Activated naive CD4-positive, alpha-beta T cell treated with anti-CD3 and anti-CD28 coated beads for 36 hours (primary cell): ENCODE results near the gene ZNF598. TPM values are rescaled to one million over a fixed set of nuclear protein-coding genes. Genes with fewer than 3 reads are reported as not detected.
"Not testable (repeated sequence)": the region's sequence is repeated elsewhere in the genome, so short reads cannot be mapped to it uniquely, and the experiment has no call there.

Experiments
- CTCF ChIA-PET: fragments of 350-600 bp; sonication (Branson Sonifier 250); formaldehyde crosslinking; loops from one replicate; lab custom pipeline; 2021; ENCODE audit warnings: antibody characterized with exemption; lab: Charles Lee
- DNase-seq: peaks from one replicate; pipeline ENCODE4 v3.0.0-alpha.2; 2020
- H3K27ac Mint-ChIP-seq: one replicate; pipeline ENCODE4 v1.8.0; 2021; ENCODE audit warnings: mild to moderate bottlenecking, mixed read lengths
- H3K27me3 Mint-ChIP-seq: one replicate; pipeline ENCODE4 v1.8.0; 2021; ENCODE audit warnings: low read depth, mixed read lengths
- H3K36me3 Mint-ChIP-seq: one replicate; pipeline ENCODE4 v1.8.0; 2021; ENCODE audit warnings: low read depth, mixed read lengths
- H3K4me1 Mint-ChIP-seq: one replicate; pipeline ENCODE4 v1.8.0; 2021; ENCODE audit warnings: low read depth, mixed read lengths
- H3K4me3 Mint-ChIP-seq: one replicate; pipeline ENCODE4 v1.8.0; 2021; ENCODE audit warnings: mild to moderate bottlenecking, moderate library complexity, mixed read lengths
- H3K9me3 Mint-ChIP-seq: one replicate; pipeline ENCODE4 v1.8.0; 2021; ENCODE audit warnings: mixed read lengths
- intact Hi-C: fragments of 100-400 bp; cut with micrococcal nuclease; formaldehyde crosslinking; loops from one replicate; pipeline ENCODE4 v1.15.1; 2023
- total RNA-seq, 2 experiments: library from RNA; stranded (reverse); gene quantifications; one replicate each; pipeline ENCODE4 v1.2.3, GENCODE V29; 2021

The ZNF598 gene
- total RNA-seq, 2 experiments from 2014 or later: 88.8 to 93.5 TPM

DNA sequence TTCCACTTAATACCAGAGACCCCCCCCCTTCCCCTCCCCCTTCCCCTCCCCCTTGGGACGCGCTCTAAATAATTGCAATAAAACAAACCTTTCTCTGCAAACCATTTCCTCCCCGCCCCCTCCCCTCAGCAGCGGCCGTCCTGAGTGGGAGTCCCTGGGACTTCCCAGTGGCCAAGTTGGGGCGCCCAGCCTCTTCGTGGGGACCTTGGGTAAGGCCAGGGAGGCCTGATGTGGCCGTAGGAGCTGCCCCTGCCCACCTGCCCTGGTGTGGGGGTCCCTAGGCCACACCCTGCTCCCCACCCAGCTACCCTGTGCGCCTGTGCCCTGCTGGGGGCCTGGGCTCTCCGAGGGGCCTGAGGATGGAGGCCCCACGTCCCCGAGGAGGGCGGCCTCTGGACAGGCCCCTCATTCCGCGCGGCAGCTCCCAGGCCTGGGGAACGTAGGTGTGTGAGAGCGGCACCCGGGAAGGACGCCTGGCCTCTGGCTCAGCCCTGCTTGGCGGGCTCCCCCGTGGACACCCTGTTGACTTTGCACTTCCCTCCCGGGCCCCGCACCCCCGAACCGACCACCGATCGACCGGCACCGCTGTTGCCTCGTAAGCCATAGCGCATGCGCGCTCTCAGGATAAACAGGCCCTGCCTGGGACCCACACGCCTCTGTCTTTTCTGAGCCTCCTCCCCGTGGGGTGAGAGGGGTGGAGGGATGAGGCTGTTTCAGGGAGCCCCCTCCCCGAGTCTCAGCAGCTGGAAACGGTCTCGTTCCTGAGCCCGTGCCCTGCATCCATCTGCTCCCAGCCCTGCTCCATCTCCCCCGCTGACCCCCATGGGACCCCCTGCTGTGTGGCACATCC, 29.0 kb upstream of the ZNF598 start:
- intact Hi-C loops: no loop called here
- no peak overlapping the region for H3K27ac Mint-ChIP-seq
- no peaks in the 10 kb centered on the region for H3K9me3 Mint-ChIP-seq
- H3K27me3 Mint-ChIP-seq: no peaks in the 10 kb centered on the region
- no peak for DNase-seq
- no peak overlapping the region for H3K4me3 Mint-ChIP-seq
- H3K36me3 Mint-ChIP-seq: no peaks in the 10 kb centered on the region
- H3K4me1 Mint-ChIP-seq: no peaks in the 10 kb centered on the region
- CTCF ChIA-PET: no interaction called here

DNA sequence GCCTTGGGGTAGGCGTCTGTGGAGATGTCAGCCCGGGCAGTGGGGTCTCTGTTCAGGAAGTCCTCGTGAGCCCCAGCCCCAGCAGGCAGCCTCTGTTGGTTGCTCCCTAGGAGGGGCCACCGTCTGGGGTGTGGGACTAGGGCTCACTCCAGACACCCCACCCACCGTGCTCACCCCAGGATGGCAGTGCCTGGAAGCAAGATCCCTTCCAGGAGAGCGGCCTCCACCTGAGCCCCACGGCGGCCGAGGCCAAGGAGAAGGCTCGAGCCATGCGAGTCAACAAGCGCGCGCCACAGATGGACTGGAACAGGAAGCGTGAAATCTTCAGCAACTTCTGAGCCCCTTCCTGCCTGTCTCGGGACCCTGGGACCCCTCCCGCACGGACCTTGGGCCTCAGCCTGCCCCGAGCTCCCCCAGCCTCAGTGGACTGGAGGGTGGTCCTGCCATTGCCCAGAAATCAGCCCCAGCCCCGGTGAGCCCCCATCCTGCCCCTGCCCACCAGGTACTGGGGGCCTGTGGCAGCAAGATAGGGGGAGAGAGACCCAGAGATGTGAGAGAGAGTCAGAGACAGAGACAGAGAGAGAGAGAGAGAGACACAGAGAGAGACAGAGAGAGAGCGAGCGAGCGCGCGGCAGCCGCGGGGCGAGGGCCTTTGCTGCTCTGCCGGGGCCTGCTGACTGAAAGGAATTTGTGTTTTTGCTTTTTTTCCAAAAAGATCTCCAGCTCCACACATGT, 28.2 kb upstream of the ZNF598 start:
- DNase-seq: no peak
- no peaks in the 10 kb centered on the region for H3K4me1 Mint-ChIP-seq
- no peak overlapping the region for H3K4me3 Mint-ChIP-seq
- intact Hi-C loops: no loop called here
- H3K27me3 Mint-ChIP-seq: no peaks in the 10 kb centered on the region
- H3K36me3 Mint-ChIP-seq: no peaks in the 10 kb centered on the region
- no peak overlapping the region for H3K27ac Mint-ChIP-seq
- CTCF ChIA-PET: no interaction called here
- H3K9me3 Mint-ChIP-seq: no peaks in the 10 kb centered on the region

DNA sequence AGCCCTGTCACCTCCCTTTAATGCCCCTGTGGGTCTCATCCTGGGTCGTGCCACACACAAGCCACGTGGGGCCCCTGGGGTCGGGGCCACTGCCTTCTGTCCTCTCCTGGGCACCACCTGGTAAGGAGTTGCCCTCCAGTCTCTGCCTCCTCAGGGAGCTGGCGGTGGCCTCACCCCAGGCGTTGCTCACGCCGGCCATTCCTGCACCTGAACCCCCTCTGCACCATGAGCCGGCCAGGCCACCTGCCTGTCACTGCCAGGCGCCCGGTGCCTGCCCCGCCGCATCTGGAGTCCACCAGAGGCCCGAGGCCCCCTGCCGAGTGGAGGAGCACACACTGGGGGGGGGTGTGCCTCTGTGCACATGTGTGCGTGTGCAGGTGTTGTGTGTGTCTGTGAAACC, 27.5 kb upstream of the ZNF598 start:
- no peak overlapping the region for H3K27ac Mint-ChIP-seq
- H3K27me3 Mint-ChIP-seq: no peaks in the 10 kb centered on the region
- DNase-seq: no peak
- CTCF ChIA-PET: no interaction called here
- H3K9me3 Mint-ChIP-seq: no peaks in the 10 kb centered on the region
- H3K36me3 Mint-ChIP-seq: no peaks in the 10 kb centered on the region
- no peak overlapping the region for H3K4me3 Mint-ChIP-seq
- no peaks in the 10 kb centered on the region for H3K4me1 Mint-ChIP-seq
- intact Hi-C loops: no loop called here

DNA sequence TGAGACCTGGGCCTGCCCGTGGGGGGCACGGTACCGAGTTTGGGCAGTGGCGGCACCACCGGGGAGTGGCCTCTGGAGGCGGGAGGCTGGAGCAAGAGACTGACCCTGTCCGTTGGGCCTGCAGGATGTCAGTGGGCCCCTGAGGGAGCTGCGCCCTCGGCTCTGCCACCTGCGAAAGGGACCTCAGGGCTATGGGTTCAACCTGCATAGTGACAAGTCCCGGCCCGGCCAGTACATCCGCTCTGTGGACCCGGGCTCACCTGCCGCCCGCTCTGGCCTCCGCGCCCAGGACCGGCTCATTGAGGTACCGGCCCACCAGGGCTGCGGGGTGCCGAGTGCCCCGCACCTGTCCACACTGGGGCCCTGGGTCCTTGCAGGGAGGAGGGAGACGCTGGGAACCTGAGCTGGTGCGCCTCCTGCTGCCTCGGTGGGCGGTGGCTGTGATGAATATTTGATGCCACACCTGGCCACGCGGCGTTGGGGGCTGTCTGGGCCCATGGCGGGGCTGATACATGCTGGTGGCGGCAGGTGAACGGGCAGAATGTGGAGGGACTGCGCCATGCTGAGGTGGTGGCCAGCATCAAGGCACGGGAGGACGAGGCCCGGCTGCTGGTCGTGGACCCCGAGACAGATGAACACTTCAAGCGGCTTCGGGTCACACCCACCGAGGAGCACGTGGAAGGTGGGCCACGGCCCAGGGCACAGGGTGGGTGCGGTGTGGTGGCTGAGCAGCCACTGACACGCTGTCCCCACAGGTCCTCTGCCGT, 26.8 kb upstream of the ZNF598 start:
- H3K4me1 Mint-ChIP-seq: no peaks in the 10 kb centered on the region
- no peak overlapping the region for H3K4me3 Mint-ChIP-seq
- no peak overlapping the region for H3K27ac Mint-ChIP-seq
- H3K9me3 Mint-ChIP-seq: no peaks in the 10 kb centered on the region
- H3K36me3 Mint-ChIP-seq: no peaks in the 10 kb centered on the region
- no peaks in the 10 kb centered on the region for H3K27me3 Mint-ChIP-seq
- CTCF ChIA-PET: interaction anchor here (1.1 kb wide), 1 partner anchor 14 kb away, joined by 3 read pairs; no protein-coding TSS in a partner anchor
- DNase-seq: no peak
- intact Hi-C loops: no loop called here

DNA sequence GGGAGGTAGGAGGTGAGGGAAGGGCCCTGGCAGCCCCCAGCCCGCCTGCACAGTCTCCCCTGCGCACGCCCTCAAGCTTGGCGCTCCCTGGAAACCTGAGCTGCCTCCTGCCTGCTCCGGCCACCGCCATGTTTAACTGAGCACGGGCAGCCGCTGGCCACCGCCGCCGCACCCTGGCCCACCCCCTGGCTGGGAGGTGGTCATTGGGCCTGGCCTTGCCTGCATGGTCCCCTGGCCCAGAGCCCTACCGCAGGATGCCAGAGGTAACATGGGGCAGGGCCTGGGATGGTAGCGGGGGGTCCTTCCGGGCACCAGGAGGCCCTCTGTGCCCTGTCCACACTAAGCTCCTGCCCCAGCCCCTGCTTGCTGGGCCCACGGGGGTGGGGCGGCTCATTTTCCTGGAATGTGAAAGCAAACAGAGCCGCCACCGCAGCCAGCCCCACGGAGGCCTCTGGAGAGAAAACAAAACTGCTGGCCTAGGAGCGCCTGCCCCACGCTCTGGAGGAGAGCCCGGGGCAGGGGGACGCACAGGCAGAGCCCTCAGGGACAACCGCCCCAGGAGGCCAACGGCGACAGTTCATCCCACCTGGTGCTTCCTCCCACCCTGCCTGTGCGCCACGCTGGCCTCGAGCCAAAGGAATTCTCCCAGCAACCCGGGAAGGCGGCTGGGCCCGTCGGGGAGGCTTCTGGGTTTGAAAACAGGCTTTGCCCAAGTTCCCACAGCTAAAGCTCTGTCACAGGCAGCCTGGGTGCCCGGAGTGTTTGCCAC, 26.0 kb upstream of the ZNF598 start:
- DNase-seq: no peak
- CTCF ChIA-PET: interaction anchor here (1.1 kb wide), 1 partner anchor 13 kb away, joined by 3 read pairs; no protein-coding TSS in a partner anchor
- Mint-ChIP-seq H3K9me3 (no peaks in the 10 kb centered on the region), H3K4me3 (no peak overlapping the region), H3K27ac (no peak overlapping the region), H3K27me3 (no peaks in the 10 kb centered on the region), H3K36me3 (no peaks in the 10 kb centered on the region), H3K4me1 (no peaks in the 10 kb centered on the region)
- intact Hi-C loops: no loop called here

DNA sequence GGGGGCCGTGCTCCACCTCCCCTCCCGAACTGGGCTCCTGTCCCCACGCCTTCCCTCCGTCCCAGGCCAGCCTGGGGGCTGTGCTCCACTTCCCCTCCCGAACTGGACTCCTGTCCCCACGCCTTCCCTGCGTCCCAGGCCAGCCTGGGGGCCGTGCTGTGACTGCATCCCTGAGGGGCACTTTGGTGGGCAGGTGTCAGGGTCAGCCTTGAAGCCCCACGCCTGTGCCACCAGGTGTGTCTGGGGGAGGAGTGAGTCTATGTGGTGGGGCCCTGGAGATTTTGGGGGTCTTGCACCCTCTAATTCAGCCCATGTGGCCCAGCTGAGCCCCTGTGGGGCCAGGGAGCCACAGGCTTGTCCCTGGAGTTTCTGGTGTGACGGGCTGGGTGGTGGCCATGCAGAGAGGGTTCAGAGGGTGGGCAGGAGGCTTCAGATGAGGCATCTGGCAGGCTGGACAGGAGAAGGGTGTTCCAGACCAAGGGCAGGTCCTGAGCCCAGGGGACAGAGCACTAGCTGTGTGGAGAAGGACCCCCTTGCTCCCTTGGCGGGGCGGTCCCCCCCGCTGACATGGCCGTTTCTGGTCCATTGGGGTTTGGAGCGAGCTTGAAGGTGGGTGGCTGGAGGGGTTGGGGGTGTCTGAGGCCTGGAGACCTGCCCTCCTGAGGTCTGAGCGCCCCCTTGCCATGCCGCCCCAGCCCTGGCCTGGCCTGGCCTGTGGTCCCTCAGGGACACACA, 25.2 kb upstream of the ZNF598 start:
- H3K27me3 Mint-ChIP-seq: no peaks in the 10 kb centered on the region
- H3K36me3 Mint-ChIP-seq: no peaks in the 10 kb centered on the region
- no peaks in the 10 kb centered on the region for H3K9me3 Mint-ChIP-seq
- no peak for DNase-seq
- CTCF ChIA-PET: interaction anchor here (1.1 kb wide), 1 partner anchor 12 kb away, joined by 3 read pairs; no protein-coding TSS in a partner anchor
- intact Hi-C loops: no loop called here
- no peak overlapping the region for H3K4me3 Mint-ChIP-seq
- H3K27ac Mint-ChIP-seq: no peak overlapping the region
- H3K4me1 Mint-ChIP-seq: no peaks in the 10 kb centered on the region

DNA sequence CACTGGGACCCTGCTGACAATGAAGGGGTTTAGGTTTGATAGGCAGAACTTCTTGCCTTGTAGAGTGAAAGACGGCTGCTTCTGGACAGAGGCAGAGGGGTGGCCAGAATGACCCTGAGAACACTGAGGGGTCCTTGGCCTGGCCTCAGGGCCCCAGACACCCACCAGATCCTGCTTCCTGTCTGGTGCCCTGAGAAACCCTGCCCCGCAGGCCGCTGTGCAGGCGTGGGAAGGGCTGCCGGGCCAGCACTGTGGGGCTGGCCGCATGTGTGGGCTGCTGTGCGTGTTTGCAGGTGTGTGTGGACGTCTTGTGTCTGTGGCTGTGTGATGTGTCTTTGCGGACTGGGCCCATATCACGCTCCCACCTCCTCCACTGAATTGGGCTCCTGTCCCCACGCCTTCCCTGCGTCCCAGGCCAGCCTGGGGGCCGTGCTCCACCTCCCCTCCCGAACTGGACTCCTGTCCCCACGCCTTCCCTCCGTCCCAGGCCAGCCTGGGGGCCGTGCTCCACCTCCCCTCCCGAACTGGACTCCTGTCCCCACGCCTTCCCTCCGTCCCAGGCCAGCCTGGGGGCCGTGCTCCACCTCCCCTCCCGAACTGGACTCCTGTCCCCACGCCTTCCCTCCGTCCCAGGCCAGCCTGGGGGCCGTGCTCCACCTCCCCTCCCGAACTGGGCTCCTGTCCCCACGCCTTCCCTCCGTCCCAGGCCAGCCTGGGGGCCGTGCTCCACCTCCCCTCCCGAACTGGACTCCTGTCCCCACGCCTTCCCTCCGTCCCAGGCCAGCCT, 24.5 kb upstream of the ZNF598 start:
- CTCF ChIA-PET, H3K27me3 Mint-ChIP-seq, H3K4me3 Mint-ChIP-seq, H3K4me1 Mint-ChIP-seq, H3K27ac Mint-ChIP-seq, H3K9me3 Mint-ChIP-seq, H3K36me3 Mint-ChIP-seq, intact Hi-C loops, DNase-seq: not testable (repeated sequence)

DNA sequence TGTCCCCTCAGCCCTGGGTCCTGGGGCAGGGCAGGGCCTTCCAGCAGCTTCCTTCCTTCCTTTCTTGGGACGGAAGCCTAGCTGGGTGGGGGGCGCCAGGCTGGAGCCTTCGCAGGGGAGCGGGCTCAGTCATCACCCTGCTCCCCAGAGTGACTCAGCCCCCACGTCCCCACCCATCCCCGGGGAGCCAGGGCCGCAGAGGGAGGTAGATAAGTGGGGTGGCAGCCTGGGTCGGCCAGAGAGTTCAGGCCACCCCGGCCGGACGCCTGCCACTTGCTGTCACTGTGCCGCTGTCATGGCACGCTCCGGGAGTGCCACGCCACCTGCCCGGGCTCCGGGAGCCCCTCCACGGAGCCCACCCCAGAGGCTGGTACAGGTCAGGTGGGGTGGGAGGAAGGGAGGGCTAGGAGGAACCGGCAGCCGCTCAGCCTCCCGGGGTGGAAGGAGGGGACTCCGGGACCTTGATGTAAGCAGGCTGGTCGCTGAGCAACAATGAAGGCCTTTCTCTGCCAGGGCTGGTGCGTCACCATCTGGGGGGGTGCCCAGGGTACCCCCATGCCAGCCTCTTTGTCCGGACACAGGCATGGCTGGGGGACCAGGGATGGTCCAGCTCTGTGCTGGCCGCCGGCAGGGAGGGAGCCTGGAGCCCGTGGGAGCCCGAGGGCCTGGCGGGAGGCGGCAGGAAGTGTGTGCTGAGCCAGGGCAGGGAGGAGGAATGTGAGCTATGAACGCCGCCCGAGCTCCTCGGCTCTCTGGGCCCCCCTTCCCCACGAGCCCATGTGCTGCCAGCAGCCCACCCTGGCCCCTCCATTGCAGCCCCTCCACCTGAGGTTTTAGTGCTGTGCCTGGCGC, 23.7 kb upstream of the ZNF598 start:
- DNase-seq: no peak
- CTCF ChIA-PET: no interaction called here
- Mint-ChIP-seq H3K27ac (no peak overlapping the region), H3K9me3 (no peaks in the 10 kb centered on the region), H3K27me3 (no peaks in the 10 kb centered on the region), H3K4me1 (no peaks in the 10 kb centered on the region), H3K4me3 (no peak overlapping the region), H3K36me3 (no peaks in the 10 kb centered on the region)
- intact Hi-C loops: no loop called here

DNA sequence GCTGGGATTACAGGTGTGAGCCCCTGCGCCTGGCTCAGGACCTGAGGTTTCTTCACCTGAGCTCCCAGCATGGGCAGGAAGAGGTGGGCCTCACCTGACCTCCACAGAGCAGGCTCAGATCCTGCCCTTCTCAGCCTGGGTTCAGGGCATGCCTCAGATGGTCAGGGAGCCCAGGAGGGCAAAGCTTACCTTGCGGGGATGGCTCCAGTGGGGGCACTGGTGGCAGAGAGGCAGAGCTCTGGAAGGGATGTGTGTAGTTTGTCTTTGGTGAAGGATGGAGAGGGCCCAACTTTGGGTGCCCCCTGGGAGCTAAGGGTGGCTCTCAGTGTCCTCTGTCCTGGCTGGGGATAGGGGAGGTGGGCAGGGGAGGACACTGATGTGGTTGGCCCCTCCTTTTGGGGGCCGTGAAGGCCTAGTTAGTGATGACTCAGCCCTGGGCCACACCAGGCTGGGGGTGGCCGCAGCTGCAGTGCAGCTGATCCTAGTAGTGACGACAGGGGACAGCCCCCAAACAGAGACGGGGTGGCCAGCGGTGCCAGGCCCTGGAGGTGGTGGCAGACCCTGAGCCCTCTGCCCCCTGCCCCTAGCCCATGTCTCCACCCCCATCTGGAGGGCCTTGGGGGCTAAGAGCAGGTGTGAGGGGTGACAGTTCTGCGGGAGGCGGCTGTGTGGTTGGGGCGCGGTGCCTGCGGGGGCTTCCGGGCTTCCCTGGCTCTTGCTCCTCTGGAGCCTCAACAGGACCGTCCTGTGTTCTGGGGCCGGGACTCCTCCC, 22.9 kb upstream of the ZNF598 start:
- Mint-ChIP-seq H3K4me1 (peaks cover 2% of the 10 kb centered on the region), H3K4me3 (no peak overlapping the region), H3K27ac (no peak overlapping the region), H3K9me3 (no peaks in the 10 kb centered on the region), H3K36me3 (no peaks in the 10 kb centered on the region), H3K27me3 (peaks cover 3% of the 10 kb centered on the region)
- intact Hi-C loops: no loop called here
- no peak for DNase-seq
- CTCF ChIA-PET: interaction anchor here (1.8 kb wide), 1 partner anchor 108 kb away, joined by 5 read pairs; no protein-coding TSS in a partner anchor
